Muscle layer of duodenum (tissue), 2 donors: ENCODE data around the gene RGMB.
"Not testable (repeated sequence)": the region's sequence is repeated elsewhere in the genome, so short reads cannot be mapped to it uniquely, and the experiment has no call there.

Experiments used
- H3K27ac ChIP-seq: one replicate; pipeline ENCODE4 v1.7.0; 2013; ENCODE audit warnings: mild to moderate bottlenecking, low read length
- H3K27me3 ChIP-seq: one replicate; pipeline ENCODE4 v1.7.0; 2013; ENCODE audit warnings: low read depth, mild to moderate bottlenecking, control low read depth, low read length
- H3K36me3 ChIP-seq, 2 donors: one replicate each; pipeline ENCODE4 v1.7.0; 2013; ENCODE audit warnings: low read length in 2 of 2, control low read depth in 1 of 2, mild to moderate bottlenecking in 1 of 2; ENCODE audit not compliant: insufficient read depth in 2 of 2, control insufficient read depth in 1 of 2
- H3K4me1 ChIP-seq, 2 donors: one replicate each; pipeline ENCODE4 v1.7.0; 2013; ENCODE audit warnings: low read length in 2 of 2, mild to moderate bottlenecking in 2 of 2, control low read depth in 1 of 2, moderate library complexity in 1 of 2; ENCODE audit not compliant: insufficient read depth in 2 of 2, control insufficient read depth in 1 of 2
- H3K4me3 ChIP-seq, 2 donors: one replicate each; pipeline ENCODE4 v1.7.0; 2013; ENCODE audit warnings: low read length in 2 of 2, low read depth in 1 of 2, mild to moderate bottlenecking in 1 of 2
- H3K9me3 ChIP-seq, 2 donors: one replicate each; pipeline ENCODE4 v1.7.0; 2013; ENCODE audit warnings: low read length in 2 of 2, control low read depth in 1 of 2, mild to moderate bottlenecking in 1 of 2; ENCODE audit not compliant: control insufficient read depth in 1 of 2
- donor health status: healthy.

The RGMB gene

DNA sequence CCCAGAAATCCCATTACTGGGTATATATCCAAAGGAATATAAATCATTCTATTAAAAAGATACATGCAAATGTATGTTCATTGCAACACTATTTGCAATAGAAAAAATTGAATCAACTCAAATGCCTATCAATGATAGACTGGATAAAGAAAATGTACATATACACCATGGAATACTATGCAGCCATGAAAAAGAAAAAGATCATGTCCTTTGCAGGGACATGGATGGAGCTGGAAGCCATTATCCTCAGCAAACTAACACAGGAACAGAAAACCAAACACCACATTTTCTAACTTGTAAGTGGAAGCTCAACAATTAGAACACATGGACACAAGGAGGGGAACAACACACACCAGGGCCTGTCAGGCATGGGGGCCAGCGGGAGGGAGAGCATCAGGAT lies 25.2 kb upstream of the RGMB start:
- H3K4me1 ChIP-seq, H3K36me3 ChIP-seq, H3K9me3 ChIP-seq: not testable (repeated sequence)

DNA sequence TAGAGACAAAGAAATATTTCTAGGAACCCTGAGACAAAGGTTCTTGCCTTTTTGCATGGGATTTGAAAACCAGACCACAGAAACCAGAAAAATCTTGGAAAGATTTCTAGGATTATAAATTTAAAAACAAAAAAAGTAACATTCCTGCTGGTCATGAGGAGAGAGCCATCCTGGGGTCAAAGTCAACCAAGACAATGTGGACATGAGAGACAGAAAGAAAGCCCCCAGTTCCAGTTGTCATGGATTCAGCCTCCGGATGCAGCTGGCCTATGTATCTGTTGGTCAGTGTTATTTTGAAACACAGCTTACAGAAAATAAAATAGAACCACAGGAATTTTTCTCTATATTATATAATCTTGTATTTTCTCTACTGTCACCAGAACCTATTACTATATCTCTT lies 24.4 kb upstream of the RGMB start:
- no peaks in the 10 kb centered on the region for H3K27me3 ChIP-seq
- peaks cover 0 to 10% of the 10 kb centered on the region in 2 donors for H3K9me3 ChIP-seq
- H3K4me1 ChIP-seq: no peaks in the 10 kb centered on the region
- no peak overlapping the region for H3K4me3 ChIP-seq
- H3K27ac ChIP-seq: no peak overlapping the region
- H3K36me3 ChIP-seq: no peaks in the 10 kb centered on the region

More for the DNA sequence above, 25.2 kb upstream of the RGMB start:
- H3K27me3 ChIP-seq, H3K27ac ChIP-seq, H3K4me3 ChIP-seq: not testable (repeated sequence)

DNA sequence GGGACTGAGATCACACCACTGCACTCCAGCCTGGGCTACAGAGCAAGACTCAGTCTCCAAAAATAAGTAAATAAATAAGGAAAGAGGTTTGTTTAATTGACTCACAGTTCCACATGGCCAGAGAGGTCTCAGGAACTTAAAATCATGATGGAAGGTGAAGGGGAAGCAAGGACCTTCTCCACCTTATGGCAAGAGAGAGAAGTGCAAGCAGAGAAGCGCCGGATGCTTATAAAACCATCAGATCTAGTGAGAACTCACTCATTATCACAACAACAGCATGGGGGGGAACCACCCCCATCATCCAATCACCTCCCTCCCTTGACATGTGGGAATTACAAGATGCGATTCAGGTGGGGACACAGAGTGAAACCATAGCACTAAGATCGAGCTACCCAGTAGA lies 22.8 kb upstream of the RGMB start:
- Histone ChIP-seq H3K4me3 (no peak overlapping the region), H3K4me1 (no peaks in the 10 kb centered on the region), H3K27ac (no peak overlapping the region), H3K9me3 (peaks cover 0 to 10% of the 10 kb centered on the region in 2 donors), H3K27me3 (no peaks in the 10 kb centered on the region), H3K36me3 (no peaks in the 10 kb centered on the region)

DNA sequence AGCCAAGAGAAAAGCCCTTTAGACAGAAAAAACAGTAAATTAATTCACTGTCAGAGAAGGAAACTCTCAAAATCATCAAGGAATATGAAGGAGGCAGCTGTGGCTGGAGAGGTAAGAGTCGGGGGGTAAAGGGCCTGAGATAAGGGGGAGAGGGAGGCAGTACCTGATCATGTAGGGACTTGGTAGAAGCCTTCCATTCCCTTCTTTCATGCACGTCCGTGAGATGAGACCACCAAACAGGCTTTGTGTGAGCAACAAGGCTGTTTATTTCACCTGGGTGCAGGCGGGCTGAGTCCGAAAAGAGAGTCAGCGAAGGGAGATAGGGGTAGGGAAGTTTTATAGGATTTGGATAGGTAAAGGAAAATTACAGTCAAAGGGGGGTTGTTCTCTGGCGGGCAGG lies 21.1 kb upstream of the RGMB start:
- H3K36me3 ChIP-seq, H3K4me3 ChIP-seq, H3K27ac ChIP-seq, H3K4me1 ChIP-seq, H3K9me3 ChIP-seq, H3K27me3 ChIP-seq: not testable (repeated sequence)

DNA sequence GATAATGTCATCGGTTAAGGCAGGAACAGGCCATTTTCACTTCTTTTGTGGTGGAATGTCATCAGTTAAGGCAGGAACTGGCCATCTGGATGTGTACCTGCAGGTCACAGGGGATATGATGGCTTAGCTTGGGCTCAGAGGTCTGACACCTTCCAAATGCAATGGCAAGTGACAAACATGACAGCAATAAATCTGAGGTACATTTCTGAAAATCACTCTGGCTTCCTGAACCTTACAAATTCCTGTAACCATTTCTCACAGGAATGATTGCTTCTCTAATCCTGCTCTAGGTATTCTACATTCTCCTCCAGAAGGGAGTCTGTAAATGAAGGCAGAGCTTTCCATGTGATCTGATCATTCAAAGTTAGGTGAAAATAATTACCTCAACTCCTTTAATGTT lies 20.7 kb upstream of the RGMB start:
- H3K27ac ChIP-seq, H3K36me3 ChIP-seq, H3K27me3 ChIP-seq, H3K4me1 ChIP-seq, H3K9me3 ChIP-seq, H3K4me3 ChIP-seq: not testable (repeated sequence)

DNA sequence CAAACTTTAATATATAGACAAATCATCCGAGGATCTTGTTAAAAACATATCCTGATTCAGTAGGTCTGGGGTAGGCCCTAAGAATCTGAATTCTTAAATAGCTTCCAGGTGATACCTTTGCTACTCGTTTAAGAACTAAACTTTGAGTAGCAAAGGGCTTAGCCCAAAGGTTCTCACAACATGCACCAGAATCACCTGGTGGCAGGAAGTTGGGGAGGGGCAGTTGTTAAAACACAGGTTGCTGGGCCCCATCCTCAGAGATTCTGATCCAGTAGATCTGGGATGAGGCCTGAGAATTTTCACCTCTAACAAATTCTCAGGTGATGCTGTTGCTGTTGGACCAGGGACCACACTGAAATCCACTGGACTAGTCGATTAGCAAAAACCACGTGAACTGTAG lies 20.0 kb upstream of the RGMB start:
- Histone ChIP-seq H3K4me1 (no peaks in the 10 kb centered on the region), H3K27ac (no peak overlapping the region), H3K27me3 (no peaks in the 10 kb centered on the region), H3K4me3 (no peak overlapping the region), H3K9me3 (no peaks in the 10 kb centered on the region), H3K36me3 (no peaks in the 10 kb centered on the region)

DNA sequence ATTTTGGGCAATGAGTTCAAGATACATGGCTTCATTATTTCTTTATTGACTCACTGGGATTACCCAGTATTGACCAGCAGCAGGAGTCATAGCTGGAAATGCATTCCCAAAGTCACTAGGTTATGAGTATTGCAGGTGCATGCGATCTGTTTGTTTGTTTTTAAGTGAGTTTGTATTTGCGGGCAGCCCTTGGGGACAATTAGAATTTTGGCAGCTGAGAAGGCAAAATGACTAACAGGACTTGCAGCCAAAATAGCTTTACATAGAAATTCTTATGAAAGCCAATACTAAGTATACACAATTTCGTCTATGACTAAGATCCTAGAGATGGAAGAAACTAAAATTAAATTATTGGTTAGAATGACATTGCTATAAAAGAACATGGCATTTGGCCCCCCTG lies 18.1 kb upstream of the RGMB start:
- Histone ChIP-seq H3K27ac (no peak overlapping the region), H3K36me3 (no peaks in the 10 kb centered on the region), H3K4me3 (no peak overlapping the region), H3K27me3 (no peaks in the 10 kb centered on the region), H3K4me1 (no peaks in the 10 kb centered on the region), H3K9me3 (no peaks in the 10 kb centered on the region)

DNA sequence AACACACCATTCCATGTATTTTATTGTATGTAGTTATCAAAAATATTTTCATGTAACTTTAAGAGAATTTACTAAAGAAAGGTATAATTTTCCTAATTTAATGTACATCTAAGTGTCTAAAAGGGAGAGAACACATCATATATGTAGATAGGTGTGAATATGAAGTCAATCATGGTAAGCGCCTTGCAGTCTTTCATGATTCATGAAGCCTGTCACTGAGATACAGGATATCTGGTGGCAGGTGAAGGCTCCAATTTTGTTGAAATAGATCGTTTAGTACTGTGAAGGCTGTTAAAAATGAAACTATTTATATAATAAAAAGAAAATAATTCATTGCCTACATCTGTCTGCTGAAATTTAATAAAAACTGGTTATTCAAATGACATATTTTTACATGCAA lies 15.5 kb upstream of the RGMB start:
- Histone ChIP-seq H3K4me1 (no peaks in the 10 kb centered on the region), H3K36me3 (no peaks in the 10 kb centered on the region), H3K27ac (no peak overlapping the region), H3K9me3 (no peaks in the 10 kb centered on the region), H3K4me3 (no peak overlapping the region), H3K27me3 (no peaks in the 10 kb centered on the region)

DNA sequence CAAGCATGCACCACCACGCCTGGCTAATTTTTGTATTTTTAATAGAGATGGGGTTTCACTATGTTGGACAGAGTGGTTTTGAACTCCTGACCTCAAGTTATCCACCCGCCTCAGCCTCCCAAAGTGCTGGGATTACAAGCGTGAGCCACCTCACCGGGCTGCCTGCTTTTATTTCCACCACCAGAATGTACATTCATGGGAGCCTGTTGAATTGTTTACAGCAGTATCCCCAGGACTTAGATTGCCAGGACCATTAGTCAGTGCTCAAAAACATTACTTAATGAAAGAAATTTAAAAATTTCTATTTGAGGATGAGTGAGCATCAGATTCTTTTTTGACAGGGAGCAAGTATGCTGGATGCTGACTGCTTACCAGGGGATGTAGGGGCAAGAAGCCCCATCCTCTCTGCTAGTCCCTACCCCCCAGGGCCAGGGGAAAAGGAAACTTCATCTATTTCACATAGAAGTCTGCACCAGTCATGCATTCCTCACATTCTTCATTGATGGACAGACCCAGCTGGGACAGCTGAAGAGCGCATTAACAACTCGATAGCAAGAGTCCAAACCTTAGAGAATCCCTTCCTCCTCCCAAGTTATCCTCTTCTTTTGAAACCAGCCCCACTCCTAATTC lies 10.3 kb upstream of the RGMB start:
- no peaks in the 10 kb centered on the region for H3K36me3 ChIP-seq
- no peaks in the 10 kb centered on the region for H3K9me3 ChIP-seq
- no peak overlapping the region for H3K4me3 ChIP-seq
- no peak overlapping the region for H3K27ac ChIP-seq
- H3K4me1 ChIP-seq: peaks cover 0 to 6% of the 10 kb centered on the region in 2 donors
- no peaks in the 10 kb centered on the region for H3K27me3 ChIP-seq

DNA sequence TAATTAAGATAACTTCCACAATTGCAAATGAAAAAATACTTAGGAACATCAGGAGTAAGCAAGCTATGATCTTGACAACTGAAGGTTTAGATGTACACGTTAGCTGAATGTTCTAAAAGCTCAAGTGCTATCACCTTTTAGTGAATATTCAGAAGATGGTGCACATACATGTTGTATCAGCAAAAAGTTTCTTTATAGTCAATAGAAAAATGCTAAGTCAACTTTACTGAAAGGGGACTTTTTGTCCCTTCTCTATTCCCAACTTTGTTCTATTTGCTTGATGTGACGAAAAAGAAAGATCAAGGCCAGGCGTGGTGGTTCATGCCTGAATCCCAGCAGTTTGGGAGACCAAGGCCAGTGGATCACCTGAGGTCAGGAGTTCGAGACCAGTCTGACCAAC lies 7.6 kb upstream of the RGMB start:
- no peaks in the 10 kb centered on the region for H3K9me3 ChIP-seq
- no peaks in the 10 kb centered on the region for H3K36me3 ChIP-seq
- H3K4me1 ChIP-seq: peaks cover 0 to 14% of the 10 kb centered on the region in 2 donors
- no peaks in the 10 kb centered on the region for H3K27me3 ChIP-seq
- no peak overlapping the region for H3K4me3 ChIP-seq
- no peak overlapping the region for H3K27ac ChIP-seq

DNA sequence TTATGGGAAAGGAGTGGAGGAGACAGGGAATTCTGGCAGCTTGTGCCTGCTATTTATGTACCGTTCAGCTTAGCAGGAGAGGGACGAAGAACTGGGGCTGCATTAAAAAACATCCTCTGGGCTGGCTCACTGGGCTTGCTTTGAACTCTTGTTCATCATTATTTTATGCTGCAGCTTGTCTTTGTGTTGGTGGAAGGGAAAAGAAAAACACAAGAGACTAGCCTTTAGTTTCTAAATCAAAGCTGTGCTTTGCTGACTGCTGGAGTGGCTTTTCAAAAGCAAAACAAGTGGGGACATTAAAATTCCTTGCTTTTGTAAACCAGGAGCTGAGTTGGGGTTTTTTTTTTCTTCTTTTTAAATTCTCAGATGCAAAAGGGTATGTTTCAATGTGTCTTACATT lies 5.9 kb upstream of the RGMB start:
- Histone ChIP-seq H3K27ac (peak overlapping the region; percentile 0), H3K36me3 (no peaks in the 10 kb centered on the region), H3K9me3 (no peaks in the 10 kb centered on the region), H3K4me1 (peaks cover 0 to 21% of the 10 kb centered on the region in 2 donors), H3K27me3 (no peaks in the 10 kb centered on the region), H3K4me3 (peak overlapping the region in 1 of 2 donors; percentile 98)

DNA sequence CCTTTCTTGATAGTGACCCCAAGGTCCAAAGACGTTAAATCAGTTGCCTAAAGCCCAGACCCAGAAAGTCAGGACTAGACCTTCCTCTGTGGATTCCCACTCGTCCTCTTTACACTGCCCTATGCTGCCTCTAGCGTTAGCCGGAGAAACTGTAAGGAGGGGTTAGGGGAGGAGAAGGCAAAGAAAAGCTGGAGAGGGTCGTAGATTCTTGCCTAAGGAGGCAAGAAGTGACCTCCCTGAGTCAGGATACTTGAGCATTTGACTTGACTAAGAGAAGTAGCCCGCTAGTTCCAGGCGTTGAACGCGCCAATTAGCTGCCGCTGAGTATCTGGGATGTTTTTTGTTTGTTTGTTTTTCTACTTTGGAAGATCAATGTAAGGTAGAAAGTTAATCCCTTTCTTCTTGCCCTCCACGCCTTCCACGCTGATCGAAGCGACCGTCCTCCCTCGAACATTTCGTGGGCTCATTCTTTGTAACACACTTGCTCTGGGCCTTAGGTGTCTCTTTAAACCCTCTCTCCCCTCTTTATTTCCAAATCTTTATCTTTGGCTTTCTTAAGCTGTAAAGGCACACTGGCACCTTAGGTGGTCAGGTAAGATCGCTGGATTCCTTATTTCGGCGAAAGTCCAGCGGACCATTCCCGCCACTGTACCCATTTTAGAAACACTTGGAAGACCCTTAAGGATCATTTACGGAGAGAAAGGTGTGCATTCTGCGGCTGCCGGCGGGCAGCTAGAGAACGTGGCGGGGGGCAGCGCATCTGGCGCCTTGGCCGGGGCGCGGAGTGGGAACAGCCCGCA lies 5.1 kb upstream of the RGMB start:
- no peaks in the 10 kb centered on the region for H3K36me3 ChIP-seq
- H3K27me3 ChIP-seq: no peaks in the 10 kb centered on the region
- H3K4me3 ChIP-seq: peak overlapping the region; percentile 96 to 98
- peak overlapping the region; percentile 86 for H3K27ac ChIP-seq
- H3K4me1 ChIP-seq: peaks cover 0 to 26% of the 10 kb centered on the region in 2 donors
- H3K9me3 ChIP-seq: no peaks in the 10 kb centered on the region
